ENCODE results near the gene POU4F3. TPM values are rescaled to one million over a fixed set of nuclear protein-coding genes. Genes with fewer than 3 reads are reported as not detected.

POU4F3 gene
- total RNA-seq, 1 donor from 2014 or later: 0.18 TPM

- Histone ChIP-seq H3K79me2 (ENCODE audit: insufficient read depth, low read length) (no peaks in the 10 kb centered on the region), H3K4me3 (ENCODE audit: insufficient read depth, low read depth, low read length) (no peak overlapping the region), H3K9ac (ENCODE audit: low read length) (no peak overlapping the region), H3K4me1 (ENCODE audit: insufficient read depth, low read length) (no peaks in the 10 kb centered on the region), H3K9me3 (ENCODE audit: insufficient read depth, low read depth, low read length) (no peaks in the 10 kb centered on the region), H3K27ac (ENCODE audit: low read depth, low read length) (no peak overlapping the region), H2AFZ (ENCODE audit: low read depth, low read length) (no peak overlapping the region), H4K20me1 (ENCODE audit: insufficient read depth, low read length) (no peaks in the 10 kb centered on the region), H3K4me2 (ENCODE audit: low read length) (no peak overlapping the region), H3K27me3 (ENCODE audit: insufficient read depth, low read length) (peaks cover 21% of the 10 kb centered on the region), H3K36me3 (ENCODE audit: insufficient read depth, low read length) (no peaks in the 10 kb centered on the region)
- no peak overlapping the region for H3K4me3 Mint-ChIP-seq (ENCODE audit: unreplicated experiment)
- FAIRE-seq: no peak
- no peaks in the 10 kb centered on the region for H3K9me3 Mint-ChIP-seq (ENCODE audit: unreplicated experiment)
- H3K27me3 Mint-ChIP-seq (ENCODE audit: low read depth, unreplicated experiment): peaks cover 36% of the 10 kb centered on the region
- no peaks in the 10 kb centered on the region for H3K36me3 Mint-ChIP-seq (ENCODE audit: low read depth, unreplicated experiment)
- TF ChIP-seq, protein P1, sequence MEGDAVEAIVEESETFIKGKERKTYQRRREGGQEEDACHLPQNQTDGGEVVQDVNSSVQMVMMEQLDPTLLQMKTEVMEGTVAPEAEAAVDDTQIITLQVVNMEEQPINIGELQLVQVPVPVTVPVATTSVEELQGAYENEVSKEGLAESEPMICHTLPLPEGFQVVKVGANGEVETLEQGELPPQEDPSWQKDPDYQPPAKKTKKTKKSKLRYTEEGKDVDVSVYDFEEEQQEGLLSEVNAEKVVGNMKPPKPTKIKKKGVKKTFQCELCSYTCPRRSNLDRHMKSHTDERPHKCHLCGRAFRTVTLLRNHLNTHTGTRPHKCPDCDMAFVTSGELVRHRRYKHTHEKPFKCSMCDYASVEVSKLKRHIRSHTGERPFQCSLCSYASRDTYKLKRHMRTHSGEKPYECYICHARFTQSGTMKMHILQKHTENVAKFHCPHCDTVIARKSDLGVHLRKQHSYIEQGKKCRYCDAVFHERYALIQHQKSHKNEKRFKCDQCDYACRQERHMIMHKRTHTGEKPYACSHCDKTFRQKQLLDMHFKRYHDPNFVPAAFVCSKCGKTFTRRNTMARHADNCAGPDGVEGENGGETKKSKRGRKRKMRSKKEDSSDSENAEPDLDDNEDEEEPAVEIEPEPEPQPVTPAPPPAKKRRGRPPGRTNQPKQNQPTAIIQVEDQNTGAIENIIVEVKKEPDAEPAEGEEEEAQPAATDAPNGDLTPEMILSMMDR (IDR thresholded peaks at IDR 0.05; ENCODE audit: insufficient read depth, low read depth, low read length): no peak
- no peak for TF ChIP-seq EZH2 (IDR thresholded peaks at IDR 0.05; ENCODE audit: insufficient read depth, low read length)
- H3K4me1 Mint-ChIP-seq (ENCODE audit: low read depth, unreplicated experiment): no peaks in the 10 kb centered on the region
- DNase-seq (ENCODE audit: low read depth): no peak
- H3K27ac Mint-ChIP-seq (ENCODE audit: unreplicated experiment): no peak overlapping the region
Measured at GRCh38 chr5:146313027-146313426, 25.6 kb upstream of the POU4F3 start.

DNA sequence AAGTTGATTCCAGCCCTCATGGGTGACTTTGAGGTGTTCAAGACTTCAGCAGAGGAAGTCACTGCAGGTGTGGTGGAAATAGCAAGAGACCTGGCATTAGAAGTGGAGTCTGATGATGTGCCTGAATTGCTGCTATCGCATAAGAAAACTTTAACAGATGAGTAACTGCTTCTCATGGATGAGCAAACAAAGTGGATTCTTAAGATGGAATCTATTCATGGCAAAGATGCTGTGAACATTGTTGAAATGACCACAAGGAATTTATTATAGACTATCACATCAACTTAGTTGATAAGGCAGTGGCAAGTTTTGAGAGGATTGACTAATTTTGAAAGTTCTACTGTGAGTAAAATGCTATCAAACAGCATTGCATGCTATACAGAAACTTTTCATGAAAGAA, 17.1 kb upstream of the POU4F3 start:
- peaks cover 12% of the 10 kb centered on the region for H3K27me3 Mint-ChIP-seq (ENCODE audit: low read depth, unreplicated experiment)
- Histone ChIP-seq H3K4me2 (ENCODE audit: low read length) (no peak overlapping the region), H3K27me3 (ENCODE audit: insufficient read depth, low read length) (peaks cover 6% of the 10 kb centered on the region), H3K36me3 (ENCODE audit: insufficient read depth, low read length) (no peaks in the 10 kb centered on the region), H3K9ac (ENCODE audit: low read length) (no peak overlapping the region), H3K27ac (ENCODE audit: low read depth, low read length) (no peak overlapping the region), H3K79me2 (ENCODE audit: insufficient read depth, low read length) (no peaks in the 10 kb centered on the region), H2AFZ (ENCODE audit: low read depth, low read length) (no peak overlapping the region), H3K4me3 (ENCODE audit: insufficient read depth, low read depth, low read length) (no peak overlapping the region), H3K9me3 (ENCODE audit: insufficient read depth, low read depth, low read length) (peaks cover 7% of the 10 kb centered on the region), H4K20me1 (ENCODE audit: insufficient read depth, low read length) (no peaks in the 10 kb centered on the region), H3K4me1 (ENCODE audit: insufficient read depth, low read length) (no peaks in the 10 kb centered on the region)
- DNase-seq (ENCODE audit: low read depth) (no peak), FAIRE-seq (no peak)
- H3K4me1 Mint-ChIP-seq (ENCODE audit: low read depth, unreplicated experiment): no peaks in the 10 kb centered on the region
- H3K27ac Mint-ChIP-seq (ENCODE audit: unreplicated experiment): no peak overlapping the region
- peaks cover 16% of the 10 kb centered on the region for H3K9me3 Mint-ChIP-seq (ENCODE audit: unreplicated experiment)
- TF ChIP-seq, protein P1 (IDR thresholded peaks at IDR 0.05; ENCODE audit: insufficient read depth, low read depth, low read length): no peak
- TF ChIP-seq EZH2 (IDR thresholded peaks at IDR 0.05; ENCODE audit: insufficient read depth, low read length): no peak
- H3K4me3 Mint-ChIP-seq (ENCODE audit: unreplicated experiment): no peak overlapping the region
- H3K36me3 Mint-ChIP-seq (ENCODE audit: low read depth, unreplicated experiment): peaks cover 4% of the 10 kb centered on the region

DNA sequence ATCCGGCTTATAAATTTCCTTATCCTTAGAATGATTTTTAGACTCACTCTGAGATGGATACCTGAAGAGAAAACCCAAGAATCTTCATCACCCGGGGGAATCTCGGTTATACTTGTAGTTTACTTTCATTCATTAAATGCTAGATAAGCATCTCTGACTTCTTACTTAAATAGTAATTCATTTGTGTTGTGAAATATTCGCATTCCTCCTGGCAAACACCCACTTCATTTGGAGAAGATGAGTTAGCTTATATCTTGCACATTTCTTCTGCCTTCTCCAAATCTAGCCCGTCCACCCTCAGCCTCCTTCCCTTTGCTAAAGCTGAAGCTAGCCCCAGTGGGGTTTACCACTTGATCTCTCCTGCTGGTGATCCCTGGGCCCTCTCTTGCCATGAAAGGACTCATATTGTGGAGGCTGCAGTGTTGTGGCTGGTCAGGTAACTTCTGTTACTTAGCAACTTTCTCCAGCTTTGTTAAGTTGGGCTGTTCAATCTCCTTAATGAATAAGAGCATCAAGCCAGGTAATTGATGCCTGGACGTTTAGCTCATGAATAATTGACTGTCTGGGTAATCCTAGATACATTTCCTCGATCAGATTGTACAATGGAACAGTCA, 11.3 kb upstream of the POU4F3 start:
- H3K4me2 ChIP-seq (ENCODE audit: low read length): no peak overlapping the region
- Mint-ChIP-seq H3K4me1 (ENCODE audit: low read depth, unreplicated experiment) (peaks cover 5% of the 10 kb centered on the region), H3K36me3 (ENCODE audit: low read depth, unreplicated experiment) (peaks cover 5% of the 10 kb centered on the region), H3K4me3 (ENCODE audit: unreplicated experiment) (no peak overlapping the region), H3K9me3 (ENCODE audit: unreplicated experiment) (peaks cover 3% of the 10 kb centered on the region), H3K27ac (ENCODE audit: unreplicated experiment) (no peak overlapping the region), H3K27me3 (ENCODE audit: low read depth, unreplicated experiment) (peaks cover 29% of the 10 kb centered on the region)
- H2AFZ ChIP-seq (ENCODE audit: low read depth, low read length): no peak overlapping the region
- H3K79me2 ChIP-seq (ENCODE audit: insufficient read depth, low read length): no peaks in the 10 kb centered on the region
- no peaks in the 10 kb centered on the region for H3K36me3 ChIP-seq (ENCODE audit: insufficient read depth, low read length)
- no peak overlapping the region for H3K4me3 ChIP-seq (ENCODE audit: insufficient read depth, low read depth, low read length)
- no peak overlapping the region for H3K9ac ChIP-seq (ENCODE audit: low read length)
- no peaks in the 10 kb centered on the region for H4K20me1 ChIP-seq (ENCODE audit: insufficient read depth, low read length)
- TF ChIP-seq EZH2 (IDR thresholded peaks at IDR 0.05; ENCODE audit: insufficient read depth, low read length): no peak
- TF ChIP-seq, protein P1 (IDR thresholded peaks at IDR 0.05; ENCODE audit: insufficient read depth, low read depth, low read length): no peak
- DNase-seq (ENCODE audit: low read depth): no peak
- H3K4me1 ChIP-seq (ENCODE audit: insufficient read depth, low read length): no peaks in the 10 kb centered on the region
- no peak overlapping the region for H3K27ac ChIP-seq (ENCODE audit: low read depth, low read length)
- no peak for FAIRE-seq
- H3K9me3 ChIP-seq (ENCODE audit: insufficient read depth, low read depth, low read length): no peaks in the 10 kb centered on the region
- H3K27me3 ChIP-seq (ENCODE audit: insufficient read depth, low read length): peaks cover 33% of the 10 kb centered on the region
